Cardiac fibroblast (primary cell): ENCODE measurements around the gene MACO1.

ENCODE experiments used
- DNase-seq, 2 donors: peaks; one replicate each; pipeline versions ENCODE4 v3.0.0 to v3.0.0-alpha.2; 2010; ENCODE audit warnings: low read depth in 2 of 2
- H3K4me3 ChIP-seq, 2 donors: replicated peaks in 1 of 2; 1 replicate in 1 of 2; 2 replicates in 1 of 2; pipeline ENCODE4 v1.5.1; 2011; ENCODE audit warnings: low read depth in 2 of 2, low read length in 2 of 2, mild to moderate bottlenecking in 2 of 2, moderate library complexity in 1 of 2
- CTCF ChIP-seq: IDR thresholded peaks from one replicate; pipeline ENCODE4 v1.5.1; 2011; ENCODE audit warnings: low read depth, mild to moderate bottlenecking, low read length, inconsistent platforms

Gene MACO1

GRCh38 chr1:25538191-25538767 is 107.6 kb downstream of the MACO1 start:
- DNase-seq = no peak
- TF ChIP-seq CTCF = no peak
- H3K4me3 ChIP-seq = no peak overlapping the region

- no peak overlapping the region for H3K4me3 ChIP-seq
- DNase-seq = no peak
- TF ChIP-seq CTCF = no peak
These were observed 110.1 kb downstream of the MACO1 start for GRCh38 chr1:25540750-25541342.

- TF ChIP-seq CTCF = no peak
- H3K4me3 ChIP-seq = no peak overlapping the region
- no peak for DNase-seq
These were observed 110.7 kb downstream of the MACO1 start for GRCh38 chr1:25541425-25541824.

- no peak for DNase-seq
- no peak overlapping the region for H3K4me3 ChIP-seq
- TF ChIP-seq CTCF = no peak
These were observed 111.4 kb downstream of the MACO1 start for GRCh38 chr1:25541889-25542658.

- no peak for TF ChIP-seq CTCF
- DNase-seq = no peak
- peak overlapping the region; percentile 10 to 17 for H3K4me3 ChIP-seq
These were observed 112.3 kb downstream of the MACO1 start for GRCh38 chr1:25543005-25543424.

GRCh38 chr1:25543425-25544242 is 112.9 kb downstream of the MACO1 start, which contains the start of gene LDLRAP1:
TSS of gene LDLRAP1 (plus strand) at chr1:25543606. CDS start at chr1:25543699, 93 bp downstream.
- peak within 1 kb of the TSS; percentile 77 to 84 for H3K4me3 ChIP-seq
- no peak for TF ChIP-seq CTCF
- DNase-seq = peak; percentile 67 to 83
